RWPE1 (cell line): Measurements from ENCODE around the gene MEX3C.

Experiments
- CTCF ChIA-PET: fragments of 350-600 bp; sonication (Branson Sonifier 250); formaldehyde crosslinking; extraction: SDS; loops from one replicate; lab custom pipeline; 2021; lab: Yijun Ruan, JAX
- POLR2A ChIA-PET: fragments of 400-600 bp; formaldehyde crosslinking; extraction: SDS; loops from one replicate; lab custom pipeline; 2020; ENCODE audit warnings: antibody characterized with exemption; ENCODE audit not compliant: low non-redundant PET; lab: Yijun Ruan, JAX
- DNase-seq: peaks from one replicate; pipeline ENCODE4 v3.0.0; 2012; ENCODE audit warnings: low spot score
- H3K27ac ChIP-seq: fragments of 450-650 bp; 2 replicates; pipeline ENCODE4 v1.5.1; 2017
- TF ChIP-seq, protein P1 (sequence below): fragments of 450-650 bp; conservative IDR thresholded peaks from 2 replicates; pipeline ENCODE4 v1.5.1; 2017; ENCODE audit warnings: low read depth, mild to moderate bottlenecking

The MEX3C gene

DNA sequence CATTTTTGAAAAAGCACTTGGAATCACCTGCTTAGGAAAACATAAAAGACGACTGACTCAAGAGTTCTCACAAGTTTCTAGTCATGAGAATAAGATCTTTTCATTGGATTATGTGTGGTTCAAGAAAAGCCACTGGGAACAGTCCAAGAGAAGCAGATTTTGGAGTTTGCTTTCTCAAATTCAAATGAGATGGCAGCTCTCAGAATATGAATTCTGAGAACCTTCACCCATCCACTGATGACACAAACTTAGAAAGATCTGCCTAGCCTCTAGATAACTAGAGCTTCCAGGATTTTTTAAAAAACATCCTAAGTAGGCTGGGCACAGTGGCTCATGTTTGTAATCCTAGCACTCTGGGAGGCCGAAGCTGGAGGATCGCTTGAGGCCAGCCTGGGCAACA, 26.8 kb downstream of the MEX3C start:
- CTCF ChIA-PET: no interaction called here
- TF ChIP-seq, protein P1, sequence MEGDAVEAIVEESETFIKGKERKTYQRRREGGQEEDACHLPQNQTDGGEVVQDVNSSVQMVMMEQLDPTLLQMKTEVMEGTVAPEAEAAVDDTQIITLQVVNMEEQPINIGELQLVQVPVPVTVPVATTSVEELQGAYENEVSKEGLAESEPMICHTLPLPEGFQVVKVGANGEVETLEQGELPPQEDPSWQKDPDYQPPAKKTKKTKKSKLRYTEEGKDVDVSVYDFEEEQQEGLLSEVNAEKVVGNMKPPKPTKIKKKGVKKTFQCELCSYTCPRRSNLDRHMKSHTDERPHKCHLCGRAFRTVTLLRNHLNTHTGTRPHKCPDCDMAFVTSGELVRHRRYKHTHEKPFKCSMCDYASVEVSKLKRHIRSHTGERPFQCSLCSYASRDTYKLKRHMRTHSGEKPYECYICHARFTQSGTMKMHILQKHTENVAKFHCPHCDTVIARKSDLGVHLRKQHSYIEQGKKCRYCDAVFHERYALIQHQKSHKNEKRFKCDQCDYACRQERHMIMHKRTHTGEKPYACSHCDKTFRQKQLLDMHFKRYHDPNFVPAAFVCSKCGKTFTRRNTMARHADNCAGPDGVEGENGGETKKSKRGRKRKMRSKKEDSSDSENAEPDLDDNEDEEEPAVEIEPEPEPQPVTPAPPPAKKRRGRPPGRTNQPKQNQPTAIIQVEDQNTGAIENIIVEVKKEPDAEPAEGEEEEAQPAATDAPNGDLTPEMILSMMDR: no peak
- H3K27ac ChIP-seq: no peak overlapping the region
- POLR2A ChIA-PET: no interaction called here
- no peak for DNase-seq

DNA sequence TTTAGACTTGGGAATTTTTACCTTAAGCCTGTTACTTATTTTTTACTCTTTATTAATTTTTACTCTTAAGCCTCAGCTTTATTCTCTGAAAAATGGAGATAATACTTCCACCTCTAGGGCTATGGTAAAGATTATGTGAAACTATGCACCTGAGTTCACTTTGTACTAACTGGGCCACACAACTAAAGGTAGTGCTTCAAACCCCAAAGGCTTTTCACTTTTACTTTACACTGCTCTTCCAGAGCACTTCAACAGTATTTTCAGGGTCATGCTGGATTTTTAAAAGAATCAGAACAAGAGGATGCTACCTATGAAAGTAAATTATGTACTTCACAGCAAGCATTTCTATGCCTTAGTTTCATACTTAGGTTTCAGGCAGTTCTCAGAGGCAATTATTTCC, 27.8 kb downstream of the MEX3C start:
- CTCF ChIA-PET: no interaction called here
- no peak for DNase-seq
- TF ChIP-seq, protein P1: no peak
- H3K27ac ChIP-seq: no peak overlapping the region
- POLR2A ChIA-PET: no interaction called here

DNA sequence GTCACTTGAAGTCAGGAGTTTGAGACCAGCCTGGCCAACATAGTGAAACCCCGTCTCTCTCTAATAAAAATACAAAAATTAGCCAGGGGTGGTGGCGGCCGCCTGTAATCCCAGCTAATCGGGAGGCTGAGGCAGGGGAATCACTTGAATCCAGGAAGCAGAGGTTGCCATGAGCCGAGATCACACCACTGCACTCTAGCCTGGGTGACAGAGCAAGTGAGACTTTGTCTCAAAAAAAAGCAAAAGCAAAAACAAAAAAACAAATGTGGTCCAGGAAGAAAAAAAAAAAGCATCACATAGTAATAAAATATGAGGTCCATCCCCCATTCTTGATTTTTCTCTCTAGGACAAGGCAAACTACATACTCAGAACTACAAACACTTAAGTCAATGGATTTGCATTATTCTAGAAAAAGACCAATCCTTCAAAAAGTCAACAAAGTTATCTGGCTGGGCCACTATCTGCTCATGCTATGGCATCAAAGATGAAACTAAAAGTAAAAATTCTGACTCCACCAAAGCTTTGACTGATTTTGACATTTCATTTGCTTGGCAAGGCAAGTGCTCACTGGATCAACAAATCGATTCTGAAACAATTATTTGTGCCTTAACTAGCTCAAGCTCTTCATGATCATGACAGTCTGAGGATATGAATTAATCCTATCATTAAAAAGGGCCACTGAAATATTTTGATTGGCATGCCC, 28.4 kb downstream of the MEX3C start:
- no peak for DNase-seq
- ChIA-PET POLR2A (no interaction called here), CTCF (no interaction called here)
- no peak overlapping the region for H3K27ac ChIP-seq
- TF ChIP-seq, protein P1: no peak

DNA sequence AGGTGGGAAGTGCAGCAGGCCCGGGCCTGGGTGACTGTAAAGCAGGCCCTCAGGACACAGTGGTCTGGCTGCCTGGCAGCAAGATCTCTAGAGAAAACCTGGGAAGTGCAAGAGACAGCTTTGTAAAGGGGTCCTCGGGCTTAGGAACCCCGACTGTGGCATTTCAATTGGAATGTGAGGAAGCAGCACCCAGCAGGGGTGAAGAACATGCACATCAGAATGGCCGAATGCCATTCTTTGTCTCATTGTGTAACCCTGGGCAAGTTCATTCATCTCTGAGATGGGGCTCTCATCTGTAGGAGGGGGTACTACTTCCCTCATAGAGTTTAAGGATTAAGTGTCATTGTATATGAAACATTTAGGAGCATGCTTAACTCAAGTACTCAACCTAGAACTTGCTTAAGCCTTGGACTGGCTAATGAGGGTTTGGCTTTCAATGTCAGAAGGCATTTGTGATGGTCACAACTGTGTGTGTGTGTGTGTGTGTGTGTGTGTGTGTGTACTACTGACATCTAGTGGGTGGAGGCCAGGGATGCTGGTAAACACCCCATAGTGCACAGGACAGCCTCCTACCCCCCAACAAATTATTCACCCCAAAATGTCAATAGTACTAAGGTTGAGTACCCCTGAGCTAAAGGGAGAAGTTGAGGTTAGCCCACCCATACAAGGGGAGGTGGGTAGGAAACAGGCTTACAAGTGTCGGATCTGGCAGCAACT, 29.3 kb downstream of the MEX3C start:
- ChIA-PET POLR2A (no interaction called here), CTCF (interaction anchor here (0.6 kb wide), 1 partner anchor 58 kb away, joined by 3 read pairs; no protein-coding TSS in a partner anchor)
- TF ChIP-seq, protein P1: no peak
- DNase-seq: no peak
- no peak overlapping the region for H3K27ac ChIP-seq

DNA sequence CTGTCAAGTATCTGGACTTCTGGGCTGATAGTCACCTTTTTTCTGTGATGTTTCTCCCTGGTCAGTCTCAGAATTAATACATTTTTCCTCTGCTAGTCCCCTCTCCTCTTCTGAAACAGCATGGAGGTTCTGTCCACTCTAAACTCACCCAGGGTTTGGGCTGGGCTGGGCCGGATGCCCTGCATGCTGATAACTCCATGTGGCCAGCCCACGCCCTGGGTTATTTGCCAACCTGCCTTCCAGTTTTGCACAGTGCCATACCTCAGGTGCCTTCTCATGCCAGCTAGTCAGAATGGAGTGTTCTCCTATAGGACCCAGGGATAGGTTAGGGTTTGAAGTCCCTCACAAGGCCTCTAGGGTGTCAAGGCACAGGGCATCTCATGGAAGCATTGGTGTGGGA, 32.2 kb downstream of the MEX3C start:
- ChIA-PET POLR2A (no interaction called here), CTCF (no interaction called here)
- TF ChIP-seq, protein P1: no peak
- DNase-seq: no peak
- peak overlapping the region; percentile 19; the same call in 1 of the 2 replicates for H3K27ac ChIP-seq

DNA sequence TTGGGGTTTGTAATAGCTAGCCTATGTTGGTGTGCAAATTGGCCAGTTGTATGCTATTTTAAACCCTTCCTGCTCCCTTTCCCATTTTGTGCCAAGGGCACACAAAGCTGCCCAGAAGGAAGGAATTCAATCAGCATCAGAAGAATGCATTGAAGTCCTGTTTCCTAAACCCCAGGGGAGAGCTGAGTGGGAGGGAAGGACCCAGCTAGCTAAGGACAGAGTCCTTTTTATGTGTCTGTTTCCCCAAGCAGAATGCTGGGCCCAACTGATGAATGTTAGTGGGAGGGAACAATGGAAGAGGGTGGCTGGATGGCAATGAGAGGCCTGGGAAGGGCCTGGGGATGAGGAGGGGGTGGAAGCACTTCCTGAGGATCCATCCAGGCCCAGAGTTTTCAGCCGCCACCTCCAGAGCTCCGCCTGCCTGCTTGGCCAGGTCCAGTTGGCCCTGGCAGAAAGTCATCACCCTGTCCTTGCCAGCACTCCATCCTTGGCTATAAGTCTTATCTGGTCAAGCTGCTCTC, 32.7 kb downstream of the MEX3C start:
- TF ChIP-seq, protein P1: no peak
- CTCF ChIA-PET: no interaction called here
- peak overlapping the region; percentile 19; the same call in 1 of the 2 replicates for H3K27ac ChIP-seq
- POLR2A ChIA-PET: no interaction called here
- no peak for DNase-seq
